Heart right ventricle (tissue), 16 donors: ENCODE results near the gene MYL1. TPM values are rescaled to one million over a fixed set of nuclear protein-coding genes. Genes with fewer than 3 reads are reported as not detected.

Experiments used
- ATAC-seq, 8 donors: fragments of 200-7000 bp; cut with Tn5 transposase; one replicate each; pipeline ENCODE4 v1.9.1; 2020; ENCODE audit warnings: mild to moderate bottlenecking in 8 of 8, moderate library complexity in 8 of 8, moderate number of reproducible peaks in 1 of 8
- DNase-seq, 2 donors: peaks; one replicate each; pipeline ENCODE4 v3.0.0-alpha.2; 2020
- H3K27ac ChIP-seq, 10 donors: fragments of 200-600 bp; sonication (generic) in 2 of 10; one replicate each; pipeline versions ENCODE4 v1.5.0 to v1.8.0; 2020 to 2022; ENCODE audit warnings: mild to moderate bottlenecking in 3 of 10
- H3K27me3 ChIP-seq, 7 donors: fragments of 200-600 bp; one replicate each; pipeline ENCODE4 v1.8.0; 2021 to 2022; ENCODE audit warnings: mild to moderate bottlenecking in 2 of 7
- H3K36me3 ChIP-seq, 9 donors: fragments of 200-600 bp; sonication (generic) in 1 of 9; one replicate each; pipeline versions ENCODE4 v1.5.0 to v1.8.0; 2020 to 2022; ENCODE audit warnings: mild to moderate bottlenecking in 2 of 9
- H3K4me1 ChIP-seq, 9 donors: fragments of 200-600 bp; sonication (generic) in 1 of 9; one replicate each; pipeline versions ENCODE4 v1.5.0 to v1.8.0; 2020 to 2022; ENCODE audit warnings: mild to moderate bottlenecking in 4 of 9
- H3K4me3 ChIP-seq, 10 donors: fragments of 200-600 bp; sonication (generic) in 2 of 10; one replicate each; pipeline versions ENCODE4 v1.5.0 to v1.8.0; 2020 to 2022; ENCODE audit warnings: mild to moderate bottlenecking in 7 of 10, moderate library complexity in 2 of 10
- H3K9me3 ChIP-seq, 11 donors: fragments of 200-600 bp in 10 of 11; sonication (generic) in 2 of 11; one replicate each; pipeline versions ENCODE4 v1.5.0 to v1.8.0; 2013 to 2022; ENCODE audit warnings: mild to moderate bottlenecking in 2 of 11, control low read depth in 1 of 11, moderate library complexity in 1 of 11
- CTCF ChIP-seq, 9 donors: fragments of 200-600 bp; sonication (generic) in 2 of 9; IDR thresholded peaks; one replicate each; pipeline versions ENCODE4 v1.5.0 to v1.8.0; 2021 to 2022; ENCODE audit warnings: antibody characterized with exemption in 9 of 9, mild to moderate bottlenecking in 5 of 9, moderate library complexity in 1 of 9
- WGBS, 2 donors: extraction: QIAGEN DNeasy Blood & Tissue Kit; methylation state at CpG; one replicate each; pipeline ENCODE4 v1.1.7; 2013; ENCODE audit warnings: inconsistent platforms in 1 of 2; 5-methylcytosine and 5-hydroxymethylcytosine counted together
- intact Hi-C, 10 donors: fragments of 100-400 bp; cut with DNase I; formaldehyde crosslinking; loops; one replicate each; pipeline versions ENCODE4 v1.11.1 to v1.14.2; 2022
- polyA plus RNA-seq, 2 donors: library from polyadenylated mRNA; stranded (reverse); fragments of 200-250 nt; gene quantifications; one replicate each; pipeline ENCODE4 v1.2.3, GENCODE V29; 2013
- total RNA-seq, 10 donors: library from RNA; stranded (reverse); fragmentation: NEBNext Ultra II Directional in 3 of 10; extraction: Animal tissue kit (Norgen Biotek cat#: 25700) in 3 of 10; gene quantifications; one replicate each; pipeline versions ENCODE4 v1.2.1 to v1.2.4, GENCODE V29; 2021 to 2023
- donor health status: Arrhythmogenic right ventricular cardiomyopathy.
- donor health status: ischemic (EF 13 %, LVEDD 7.1; RV severe dilation, severe dysfunction).
- donor health status: healthy with polysubstance abuse.
- donor health status: DM: no; HTN: yes; CAD: no.
- donor health status: DM: no; HTN: no; CAD: no.
- donor health status: ischemic (EF 25% LVEDD 6.9; RV normal size, moderate dysfunction).
- donor health status: ischemic (EF 25% LVEDD 5.7; RV mildly dilated, moderate dysfunction).
- donor health status: healthy.
- donor health status: DM: yes; HTN: yes; CAD: no.
- donor health status: Ischemic cardiomyopathy.
- donor health status: ischemic (EF 35%, LVEDD 5.7; RV mildly dilated, moderate dysfunction).
- donor health status: nonischemic (EF 11% LVEDD 7.7; RV severe dilation, severe dysfunction).
- donor health status: DM: yes; HTN: yes; CAD: no.
- donor health status: PGD.
- donor health status: ischemic (EF 29% LVEDD 5.4; RV normal size, mild dysfunction).
- donor health status: nonischemic (EF 23%, LVEDD 6.1; RV moderate dilation, normal function).

MYL1 gene
- total and polyA plus RNA-seq, 12 donors: 0.34 to 3.1 (median 0.50) TPM; not detected in 5

- intact Hi-C loops: no loop called here
- Histone ChIP-seq H3K9me3 (no peaks in the 10 kb centered on the region), H3K27me3 (no peaks in the 10 kb centered on the region), H3K27ac (peak overlapping the region in 4 of 10 donors; percentile 4 to 66 (median 40)), H3K4me1 (no peaks in the 10 kb centered on the region), H3K4me3 (no peak overlapping the region), H3K36me3 (no peaks in the 10 kb centered on the region)
- no peak for TF ChIP-seq CTCF (IDR thresholded peaks at IDR 0.05)
- ATAC-seq (peak in 2 of 8 donors; percentile 70 to 84), DNase-seq (no peak)
- 33 to 36% methylated on average over 1 of the region's 1 CpG for WGBS, 2 donors
Observed at GRCh38 chr2:210309548-210310233, 5.3 kb downstream of the MYL1 start.

DNA sequence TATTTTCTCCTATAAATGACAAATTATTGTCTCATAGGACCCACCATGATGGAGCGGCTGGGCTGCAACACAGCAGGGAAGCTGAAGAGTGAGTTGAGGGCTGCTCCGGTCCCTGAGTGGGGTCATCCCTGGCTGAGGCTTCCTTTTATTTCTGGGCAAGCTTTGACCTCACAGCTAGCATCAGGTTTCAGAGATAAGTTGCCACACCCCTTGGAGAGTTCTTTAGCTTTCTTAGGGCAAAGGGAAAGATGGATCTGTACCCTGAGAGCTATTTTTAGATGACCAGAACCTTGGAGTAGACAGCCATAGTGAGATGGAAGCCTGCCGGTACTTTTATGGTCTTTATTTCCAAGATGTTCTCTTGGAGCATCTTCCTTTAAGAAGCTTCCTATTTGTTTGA lies 11.5 kb downstream of the MYL1 start:
- 70 to 87% methylated on average over 3 of the region's 3 CpGs for WGBS, 2 donors
- H3K27ac ChIP-seq: no peak overlapping the region
- no peak overlapping the region for H3K4me3 ChIP-seq
- no peak for ATAC-seq
- H3K9me3 ChIP-seq: no peaks in the 10 kb centered on the region
- H3K27me3 ChIP-seq: no peaks in the 10 kb centered on the region
- no peaks in the 10 kb centered on the region for H3K4me1 ChIP-seq
- H3K36me3 ChIP-seq: no peaks in the 10 kb centered on the region
- intact Hi-C loops: no loop called here
- TF ChIP-seq CTCF (IDR thresholded peaks at IDR 0.05): no peak
- no peak for DNase-seq

DNA sequence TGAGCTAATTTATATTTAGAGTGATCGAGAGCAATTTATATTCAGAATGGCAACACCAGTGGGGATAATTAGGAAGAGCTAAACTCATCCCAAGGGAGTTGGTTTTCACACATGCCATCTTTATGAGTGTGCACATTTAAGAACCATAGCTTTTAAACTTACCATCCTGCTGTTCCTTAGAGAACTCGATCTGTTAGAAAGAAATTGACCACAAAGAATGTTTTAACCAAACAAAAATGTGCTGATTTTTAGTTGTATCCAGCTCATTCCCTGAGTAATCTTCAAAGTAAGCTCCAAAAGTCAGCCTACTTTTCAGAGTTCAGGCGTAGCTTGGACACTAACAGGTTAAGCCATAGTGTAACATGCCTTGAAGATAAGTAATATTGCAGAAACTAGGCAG lies 12.6 kb downstream of the MYL1 start:
- H3K4me1 ChIP-seq: no peaks in the 10 kb centered on the region
- no peak overlapping the region for H3K27ac ChIP-seq
- no peaks in the 10 kb centered on the region for H3K27me3 ChIP-seq
- 63 to 71% methylated on average over 3 of the region's 3 CpGs for WGBS, 2 donors
- DNase-seq (no peak), ATAC-seq (no peak)
- TF ChIP-seq CTCF (IDR thresholded peaks at IDR 0.05): no peak
- no peak overlapping the region for H3K4me3 ChIP-seq
- no peaks in the 10 kb centered on the region for H3K36me3 ChIP-seq
- intact Hi-C loops: loop anchor here in 1 of 10 donors (1.0 kb wide), 1 partner anchor 15 kb away; no protein-coding TSS in a partner anchor
- H3K9me3 ChIP-seq: no peaks in the 10 kb centered on the region

DNA sequence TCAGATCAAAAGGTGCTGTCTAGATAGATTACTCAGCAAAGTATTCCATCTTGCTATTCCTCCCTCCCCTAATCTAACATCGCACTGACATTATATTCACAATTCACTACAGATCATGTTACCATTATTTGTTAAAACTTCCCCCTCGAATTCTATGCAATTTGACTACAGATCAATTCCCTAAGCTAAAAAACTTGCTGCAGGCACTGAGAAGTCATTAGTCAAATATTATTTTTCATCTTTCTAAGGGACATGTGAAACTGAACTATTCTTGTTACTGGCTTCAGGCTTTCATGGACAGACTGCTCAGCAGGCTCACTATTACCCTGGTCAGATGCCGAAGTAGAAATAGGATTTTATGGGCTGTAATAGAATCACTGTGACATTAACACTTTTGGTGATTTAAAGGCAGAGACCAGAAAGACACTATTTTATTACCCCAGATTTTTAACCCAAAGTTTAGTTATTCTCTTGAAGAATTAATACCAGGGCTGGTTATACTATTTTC lies 15.1 kb downstream of the MYL1 start:
- Histone ChIP-seq H3K36me3 (no peaks in the 10 kb centered on the region), H3K27me3 (no peaks in the 10 kb centered on the region), H3K27ac (no peak overlapping the region), H3K4me1 (no peaks in the 10 kb centered on the region), H3K9me3 (no peaks in the 10 kb centered on the region), H3K4me3 (no peak overlapping the region)
- WGBS, 2 donors: 73 to 83% methylated on average over 3 of the region's 3 CpGs
- TF ChIP-seq CTCF (IDR thresholded peaks at IDR 0.05): no peak
- ATAC-seq (no peak), DNase-seq (no peak)
- intact Hi-C loops: no loop called here
